ENCODE results near the gene NOD1.

NOD1 gene

GRCh38 chr7:30468791-30469190 lies 9.8 kb downstream of the NOD1 start:
- DNase-seq (ENCODE audit: low read depth): no peak
- H3K4me3 ChIP-seq (ENCODE audit: low read length): no peak overlapping the region
- no peak for TF ChIP-seq CTCF (conservative IDR thresholded peaks at IDR 0.05; ENCODE audit: low read depth, low read length)

GRCh38 chr7:30468041-30468440 lies 10.5 kb downstream of the NOD1 start:
- H3K4me3 ChIP-seq (ENCODE audit: low read length): no peak overlapping the region
- no peak for TF ChIP-seq CTCF (conservative IDR thresholded peaks at IDR 0.05; ENCODE audit: low read depth, low read length)
- DNase-seq (ENCODE audit: low read depth): no peak

- no peak for DNase-seq (ENCODE audit: low read depth)
- TF ChIP-seq CTCF (conservative IDR thresholded peaks at IDR 0.05; ENCODE audit: low read depth, low read length): no peak
These were observed 11.3 kb downstream of the NOD1 start for GRCh38 chr7:30467271-30467670.

GRCh38 chr7:30466266-30466665 lies 12.3 kb downstream of the NOD1 start:
- DNase-seq (ENCODE audit: low read depth): no peak
- TF ChIP-seq CTCF (conservative IDR thresholded peaks at IDR 0.05; ENCODE audit: low read depth, low read length): no peak

More at GRCh38 chr7:30467271-30467670, 11.3 kb downstream of the NOD1 start:
- no peak overlapping the region for H3K4me3 ChIP-seq (ENCODE audit: low read length)

GRCh38 chr7:30465811-30466180 lies 12.8 kb downstream of the NOD1 start:
- TF ChIP-seq CTCF (conservative IDR thresholded peaks at IDR 0.05; ENCODE audit: low read depth, low read length): no peak
- no peak overlapping the region for H3K4me3 ChIP-seq (ENCODE audit: low read length)
- DNase-seq (ENCODE audit: low read depth): no peak

More at GRCh38 chr7:30466266-30466665, 12.3 kb downstream of the NOD1 start:
- no peak overlapping the region for H3K4me3 ChIP-seq (ENCODE audit: low read length)

- no peak for DNase-seq (ENCODE audit: low read depth)
- TF ChIP-seq CTCF (conservative IDR thresholded peaks at IDR 0.05; ENCODE audit: low read depth, low read length): no peak
- H3K4me3 ChIP-seq (ENCODE audit: low read length): no peak overlapping the region
These were observed 13.4 kb downstream of the NOD1 start for GRCh38 chr7:30465046-30465810.

- H3K4me3 ChIP-seq (ENCODE audit: low read length): no peak overlapping the region
- no peak for TF ChIP-seq CTCF (conservative IDR thresholded peaks at IDR 0.05; ENCODE audit: low read depth, low read length)
- DNase-seq (ENCODE audit: low read depth): no peak
These were observed 14.3 kb downstream of the NOD1 start for GRCh38 chr7:30464231-30464671.

Measured in retinal pigment epithelial cell (primary cell).